Keratinocyte (primary cell): Measurements from ENCODE around the gene FBLN5. TPM values are rescaled to one million over a fixed set of nuclear protein-coding genes. Genes with fewer than 3 reads are reported as not detected.

Source experiments
- DNase-seq: peaks from one replicate; pipeline ENCODE4 v3.0.0-alpha.2; 2011; ENCODE audit warnings: low read depth, missing footprints, low spot score
- FAIRE-seq: peaks from 2 replicates; lab custom pipeline; 2011; peaks lifted over from hg19 to GRCh38; lab: Jason Lieb, UNC
- H2AFZ ChIP-seq: 2 replicates; pipeline ENCODE4 v1.6.0; 2012; ENCODE audit warnings: low read length, control low read depth, inconsistent platforms; ENCODE audit not compliant: control insufficient read depth
- H3K27ac ChIP-seq: 2 replicates; pipeline ENCODE4 v1.5.1; 2011; ENCODE audit warnings: low read length; ENCODE audit not compliant: control insufficient read depth, insufficient read depth
- H3K27me3 ChIP-seq: 3 replicates; pipeline ENCODE4 v1.6.0; 2011; ENCODE audit warnings: low read length; ENCODE audit not compliant: control insufficient read depth, insufficient read depth; ENCODE audit errors: extremely low read depth
- H3K36me3 ChIP-seq, 2 experiments: 2 replicates in 1 of 2; 3 replicates in 1 of 2; pipeline ENCODE4 v1.5.1; 2011; ENCODE audit warnings: low read length in 2 of 2, mild to moderate bottlenecking in 1 of 2; ENCODE audit not compliant: control insufficient read depth in 2 of 2, insufficient read depth in 2 of 2; ENCODE audit errors: extremely low read depth in 1 of 2
- H3K4me1 ChIP-seq: 3 replicates; pipeline ENCODE4 v1.5.1; 2011; ENCODE audit warnings: low read length; ENCODE audit not compliant: control insufficient read depth, insufficient read depth; ENCODE audit errors: extremely low read depth
- H3K4me2 ChIP-seq: 3 replicates; pipeline ENCODE4 v1.6.0; 2011; ENCODE audit warnings: low read depth, low read length; ENCODE audit not compliant: control insufficient read depth, insufficient read depth; ENCODE audit errors: extremely low read depth
- H3K4me3 ChIP-seq, 3 experiments: fragments of 200-600 bp in 1 of 3; sonication (generic) in 1 of 3; 2 replicates in 2 of 3; 3 replicates in 1 of 3; pipeline ENCODE4 v1.5.1; 2011 to 2016; ENCODE audit warnings: low read length in 3 of 3, mild to moderate bottlenecking in 3 of 3, control low read depth in 2 of 3, inconsistent platforms in 1 of 3, low read depth in 1 of 3, mixed read lengths in 1 of 3, mixed run types in 1 of 3, moderate library complexity in 1 of 3; ENCODE audit not compliant: control insufficient read depth in 2 of 3, insufficient read depth in 2 of 3; ENCODE audit errors: extremely low read depth in 1 of 3
- H3K79me2 ChIP-seq: 2 replicates; pipeline ENCODE4 v1.6.0; 2012; ENCODE audit warnings: low read length; ENCODE audit not compliant: control insufficient read depth, insufficient read depth
- H3K9ac ChIP-seq: 3 replicates; pipeline ENCODE4 v1.6.0; 2011; ENCODE audit warnings: low read length; ENCODE audit not compliant: control insufficient read depth, insufficient read depth; ENCODE audit errors: extremely low read depth
- H3K9me1 ChIP-seq: 3 replicates; pipeline ENCODE4 v1.6.0; 2011; ENCODE audit warnings: low read length; ENCODE audit not compliant: control insufficient read depth, insufficient read depth; ENCODE audit errors: extremely low read depth
- H3K9me3 ChIP-seq: 2 replicates; pipeline ENCODE4 v1.5.1; 2012; ENCODE audit warnings: low read depth, low read length; ENCODE audit not compliant: control insufficient read depth
- H4K20me1 ChIP-seq: 3 replicates; pipeline ENCODE4 v1.6.0; 2011; ENCODE audit warnings: low read length; ENCODE audit not compliant: control insufficient read depth, insufficient read depth; ENCODE audit errors: extremely low read depth
- EZH2 ChIP-seq: IDR thresholded peaks from one replicate; pipeline ENCODE4 v1.6.1; 2012; ENCODE audit warnings: inconsistent platforms, mild to moderate bottlenecking, low read length, moderate library complexity
- dilution Hi-C: fragments of 300-500 bp; cut with MboI; formaldehyde crosslinking; loops from one replicate; pipeline ENCODE4 v1.7.0; 2020; ENCODE audit warnings: low sequenced_read_pairs; ENCODE audit not compliant: extremely low pct_ligation_motif_present
- polyA plus RNA-seq, 5 experiments: library from polyadenylated mRNA; depleted of rRNA in 3 of 5; stranded (reverse) in 3 of 5; stranded (forward) in 1 of 5; unstranded in 1 of 5; fragments of >200 nt; gene quantifications; 1 replicate in 1 of 5; 2 replicates in 3 of 5; 3 replicates in 1 of 5; pipeline versions ENCODE4 v1.2.1 to v1.2.3, GENCODE V29; 2011 to 2012; ENCODE audit warnings: missing spikeins in 2 of 5, low read depth in 1 of 5, low replicate concordance in 1 of 5
- TF ChIP-seq, protein P1 (sequence below), 3 experiments: IDR thresholded peaks in 1 of 3; conservative IDR thresholded peaks in 1 of 3; optimal IDR thresholded peaks in 1 of 3; 2 replicates in 2 of 3; 3 replicates in 1 of 3; pipeline versions ENCODE3 to v1.5.1; 2011; ENCODE audit warnings: low read length in 3 of 3, mild to moderate bottlenecking in 3 of 3, moderate library complexity in 2 of 3, control low read depth in 1 of 3, inconsistent platforms in 1 of 3; ENCODE audit not compliant: insufficient read depth in 2 of 3; ENCODE audit errors: extremely low read depth in 1 of 3

Gene FBLN5
- polyA plus RNA-seq, 1 donor (not counting 4 experiments of a cell fraction or from before 2014, with no cell fraction given) = 0.10 TPM

GRCh38 chr14:91877376-91877915 is 70.0 kb downstream of the FBLN5 start:
- DNase-seq (no peak), FAIRE-seq (no peak)
- Histone ChIP-seq H3K9ac (no peak overlapping the region), H4K20me1 (no peaks in the 10 kb centered on the region), H3K9me3 (no peaks in the 10 kb centered on the region), H3K4me1 (peaks cover 3% of the 10 kb centered on the region), H3K27me3 (peaks cover 17% of the 10 kb centered on the region), H3K4me3 (no peak overlapping the region), H3K27ac (no peak overlapping the region), H3K4me2 (no peak overlapping the region), H3K79me2 (no peaks in the 10 kb centered on the region), H3K9me1 (no peaks in the 10 kb centered on the region), H3K36me3 (no peaks in the 10 kb centered on the region), H2AFZ (no peak overlapping the region)
- dilution Hi-C loops = no loop called here
- TF ChIP-seq, protein P1, sequence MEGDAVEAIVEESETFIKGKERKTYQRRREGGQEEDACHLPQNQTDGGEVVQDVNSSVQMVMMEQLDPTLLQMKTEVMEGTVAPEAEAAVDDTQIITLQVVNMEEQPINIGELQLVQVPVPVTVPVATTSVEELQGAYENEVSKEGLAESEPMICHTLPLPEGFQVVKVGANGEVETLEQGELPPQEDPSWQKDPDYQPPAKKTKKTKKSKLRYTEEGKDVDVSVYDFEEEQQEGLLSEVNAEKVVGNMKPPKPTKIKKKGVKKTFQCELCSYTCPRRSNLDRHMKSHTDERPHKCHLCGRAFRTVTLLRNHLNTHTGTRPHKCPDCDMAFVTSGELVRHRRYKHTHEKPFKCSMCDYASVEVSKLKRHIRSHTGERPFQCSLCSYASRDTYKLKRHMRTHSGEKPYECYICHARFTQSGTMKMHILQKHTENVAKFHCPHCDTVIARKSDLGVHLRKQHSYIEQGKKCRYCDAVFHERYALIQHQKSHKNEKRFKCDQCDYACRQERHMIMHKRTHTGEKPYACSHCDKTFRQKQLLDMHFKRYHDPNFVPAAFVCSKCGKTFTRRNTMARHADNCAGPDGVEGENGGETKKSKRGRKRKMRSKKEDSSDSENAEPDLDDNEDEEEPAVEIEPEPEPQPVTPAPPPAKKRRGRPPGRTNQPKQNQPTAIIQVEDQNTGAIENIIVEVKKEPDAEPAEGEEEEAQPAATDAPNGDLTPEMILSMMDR (optimal IDR thresholded peaks at IDR 0.05 in 1 of 3, IDR thresholded peaks at IDR 0.05 in 1 of 3, conservative IDR thresholded peaks at IDR 0.05 in 1 of 3; ENCODE audit: extremely low read depth in 1 of 3, insufficient read depth in 2 of 3, low read length in 3 of 3) = no peak
- no peak for TF ChIP-seq EZH2

GRCh38 chr14:91876492-91876891 is 71.0 kb downstream of the FBLN5 start:
- H2AFZ ChIP-seq = no peak overlapping the region
- no peaks in the 10 kb centered on the region for H3K9me3 ChIP-seq
- H3K9me1 ChIP-seq = no peaks in the 10 kb centered on the region
- H4K20me1 ChIP-seq = no peaks in the 10 kb centered on the region
- no peak for TF ChIP-seq EZH2
- TF ChIP-seq, protein P1 (optimal IDR thresholded peaks at IDR 0.05 in 1 of 3, IDR thresholded peaks at IDR 0.05 in 1 of 3, conservative IDR thresholded peaks at IDR 0.05 in 1 of 3; ENCODE audit: extremely low read depth in 1 of 3, insufficient read depth in 2 of 3, low read length in 3 of 3) = no peak
- no peak overlapping the region for H3K4me2 ChIP-seq
- FAIRE-seq (no peak), DNase-seq (no peak)
- H3K27me3 ChIP-seq = peaks cover 17% of the 10 kb centered on the region
- peaks cover 6% of the 10 kb centered on the region for H3K4me1 ChIP-seq
- dilution Hi-C loops = no loop called here
- no peak overlapping the region for H3K4me3 ChIP-seq
- H3K9ac ChIP-seq = no peak overlapping the region
- H3K27ac ChIP-seq = no peak overlapping the region
- H3K36me3 ChIP-seq = no peaks in the 10 kb centered on the region
- no peaks in the 10 kb centered on the region for H3K79me2 ChIP-seq
